NCI-H2227 (cell line): Measurements from ENCODE around the gene YRDC.

Experiments used
- DNase-seq: peaks from one replicate; lab custom pipeline; 2025; ENCODE audit not compliant: unreplicated experiment; lab: John Stamatoyannopoulos, UW

Gene YRDC, protein sequence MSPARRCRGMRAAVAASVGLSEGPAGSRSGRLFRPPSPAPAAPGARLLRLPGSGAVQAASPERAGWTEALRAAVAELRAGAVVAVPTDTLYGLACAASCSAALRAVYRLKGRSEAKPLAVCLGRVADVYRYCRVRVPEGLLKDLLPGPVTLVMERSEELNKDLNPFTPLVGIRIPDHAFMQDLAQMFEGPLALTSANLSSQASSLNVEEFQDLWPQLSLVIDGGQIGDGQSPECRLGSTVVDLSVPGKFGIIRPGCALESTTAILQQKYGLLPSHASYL

DNA sequence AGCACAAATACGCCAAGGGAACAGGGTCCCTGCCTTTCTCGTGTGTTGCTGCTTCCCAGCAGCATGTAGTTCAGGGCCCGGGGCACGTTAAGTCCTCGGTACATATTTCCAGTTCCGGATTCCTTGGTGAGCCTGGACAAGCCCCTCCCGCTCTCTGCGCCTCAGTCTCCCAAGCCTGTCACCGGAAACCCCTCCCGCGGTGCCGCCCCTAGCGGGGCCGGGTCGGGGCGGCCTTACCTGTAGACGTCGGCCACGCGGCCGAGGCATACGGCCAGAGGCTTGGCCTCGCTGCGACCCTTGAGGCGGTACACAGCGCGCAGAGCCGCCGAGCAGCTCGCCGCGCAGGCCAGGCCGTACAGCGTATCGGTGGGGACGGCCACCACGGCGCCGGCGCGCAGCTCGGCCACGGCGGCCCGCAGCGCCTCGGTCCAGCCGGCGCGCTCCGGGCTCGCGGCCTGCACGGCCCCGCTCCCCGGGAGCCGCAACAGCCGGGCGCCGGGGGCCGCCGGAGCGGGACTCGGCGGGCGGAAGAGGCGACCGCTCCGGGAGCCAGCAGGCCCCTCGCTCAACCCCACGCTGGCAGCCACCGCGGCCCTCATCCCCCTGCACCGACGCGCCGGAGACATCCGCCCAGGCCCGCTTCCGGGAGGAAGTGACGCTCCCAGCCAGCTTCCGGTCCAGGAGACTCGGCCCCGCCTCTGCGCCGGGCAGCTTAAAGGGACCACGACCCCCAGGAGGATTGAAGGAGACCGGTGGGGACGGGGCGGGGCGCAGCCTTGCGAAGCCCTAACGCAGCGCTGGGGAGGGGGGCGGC is at the start of gene YRDC, which contains the start of gene C1orf122:
YRDC (minus strand) TSS at position 654 of the 814 bp plus-strand sequence; CDS start at position 626, 28 bp downstream.
C1orf122 (plus strand) TSS at position 236 of the 814 bp plus-strand sequence. CDS start 615 bp downstream, outside the sequence.
- DNase-seq, result peak; percentile 97

DNA sequence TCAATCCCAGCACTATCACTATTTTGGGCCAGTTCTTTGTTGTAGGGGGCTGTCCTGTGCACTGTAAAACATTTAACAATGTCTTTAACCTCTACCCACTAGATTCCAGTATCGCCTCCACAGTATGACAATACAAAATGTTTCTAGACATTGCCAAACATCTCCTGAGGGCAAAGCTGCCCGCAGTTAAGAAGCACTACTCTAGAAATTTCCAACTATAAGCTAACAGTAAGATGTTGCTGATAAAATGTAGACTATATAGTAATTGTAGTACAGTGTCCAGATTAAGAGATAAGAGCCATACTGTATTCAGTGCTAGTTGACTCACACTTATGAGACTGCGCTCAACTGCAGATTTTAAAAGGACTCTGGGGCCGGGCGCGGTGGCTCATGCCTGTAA is 46.4 kb upstream of the YRDC start:
- no peak for DNase-seq

GRCh38 chr1:37853157-37853556 is 45.1 kb upstream of the YRDC start:
- DNase-seq, result no peak

- DNase-seq, result no peak
Observed at GRCh38 chr1:37851782-37852210, 43.8 kb upstream of the YRDC start.

DNA sequence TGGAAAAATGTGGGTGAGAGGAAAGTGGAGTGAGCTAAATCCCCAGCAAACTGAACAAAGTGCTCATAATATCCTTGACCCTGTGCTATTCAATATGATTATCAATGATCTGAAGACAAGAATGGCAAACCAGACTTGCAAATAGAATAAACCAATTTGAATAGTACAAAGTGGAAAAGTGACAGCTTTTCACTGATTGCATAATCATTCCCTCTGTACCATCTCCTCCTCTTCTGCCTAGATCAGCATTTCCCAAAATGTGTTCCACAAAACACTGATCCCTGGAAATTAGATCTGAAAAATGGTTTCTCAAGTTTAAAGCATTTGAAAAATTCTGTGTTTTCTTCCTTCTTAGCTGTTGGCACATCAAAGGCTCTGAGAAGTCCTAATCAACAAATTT is 43.3 kb upstream of the YRDC start:
- no peak for DNase-seq

- DNase-seq, result no peak
Observed at GRCh38 chr1:37850352-37850955, 42.4 kb upstream of the YRDC start.

GRCh38 chr1:37849480-37849879 is 41.5 kb upstream of the YRDC start:
- DNase-seq, result no peak

GRCh38 chr1:37846647-37847339 is 38.8 kb upstream of the YRDC start:
- no peak for DNase-seq

DNA sequence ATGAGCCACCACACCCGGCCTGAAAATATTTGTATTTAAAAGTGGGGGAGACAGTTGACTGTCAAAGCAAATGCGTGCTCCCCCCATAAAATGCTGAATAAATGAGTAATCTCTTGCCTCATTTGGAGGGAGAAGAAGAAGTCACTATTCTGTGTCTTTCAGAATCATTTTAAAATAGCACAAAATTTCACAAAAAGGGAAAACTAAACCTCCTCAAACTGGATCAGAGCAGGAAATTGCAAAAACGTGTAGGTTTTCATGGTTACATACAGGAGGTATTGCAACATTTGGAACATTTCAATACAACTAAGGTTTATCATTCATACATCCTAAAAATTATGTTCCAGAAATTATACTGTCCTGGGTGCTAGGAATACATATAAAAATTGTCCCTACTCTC is 37.8 kb upstream of the YRDC start:
- DNase-seq, result no peak

GRCh38 chr1:37845049-37845646 is 37.1 kb upstream of the YRDC start:
- no peak for DNase-seq

GRCh38 chr1:37844536-37844935 is 36.5 kb upstream of the YRDC start:
- DNase-seq, result no peak

GRCh38 chr1:37841652-37842051 is 33.6 kb upstream of the YRDC start:
- no peak for DNase-seq

- DNase-seq, result no peak
Observed at GRCh38 chr1:37840711-37841110, 32.7 kb upstream of the YRDC start.

DNA sequence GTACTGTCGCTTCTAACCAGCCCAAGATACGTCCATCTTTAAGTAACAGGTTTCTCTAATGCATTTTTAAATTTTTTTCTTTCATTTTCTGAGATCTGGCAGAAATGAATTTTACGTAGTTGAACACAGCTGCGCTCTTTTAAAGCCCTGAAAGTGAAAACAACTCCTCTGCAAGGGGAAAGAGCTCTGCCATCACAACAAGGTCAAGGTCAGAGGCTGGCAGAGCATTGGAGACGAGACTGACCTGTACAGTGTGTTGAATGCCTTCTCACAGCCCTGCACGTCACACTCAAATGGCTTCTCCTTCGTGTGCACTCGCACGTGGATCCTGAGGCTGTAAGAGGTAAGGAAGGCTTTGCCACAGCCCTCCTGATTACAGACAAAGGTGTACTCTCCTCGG is 31.7 kb upstream of the YRDC start:
- DNase-seq, result no peak

GRCh38 chr1:37836788-37837187 is 28.8 kb upstream of the YRDC start:
- no peak for DNase-seq

DNA sequence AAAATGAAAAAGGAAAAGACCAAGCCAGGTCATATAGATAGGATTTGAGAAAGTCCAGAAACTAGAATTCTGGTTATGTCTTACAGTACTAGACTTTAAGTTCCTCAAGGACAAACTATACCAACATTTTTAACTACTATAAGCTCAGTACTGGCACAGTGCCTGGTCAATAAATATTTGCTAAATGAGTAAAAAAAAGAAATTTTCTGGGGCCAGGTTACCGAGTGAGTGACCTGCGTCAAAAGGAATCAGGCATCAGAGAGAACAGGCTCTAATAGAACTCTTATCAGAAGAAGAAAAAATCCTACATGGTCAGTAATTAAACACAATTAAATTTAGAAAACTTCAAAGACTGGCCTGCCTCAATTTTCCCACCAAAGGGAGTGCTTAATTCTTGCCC is 23.8 kb upstream of the YRDC start:
- DNase-seq, result no peak

DNA sequence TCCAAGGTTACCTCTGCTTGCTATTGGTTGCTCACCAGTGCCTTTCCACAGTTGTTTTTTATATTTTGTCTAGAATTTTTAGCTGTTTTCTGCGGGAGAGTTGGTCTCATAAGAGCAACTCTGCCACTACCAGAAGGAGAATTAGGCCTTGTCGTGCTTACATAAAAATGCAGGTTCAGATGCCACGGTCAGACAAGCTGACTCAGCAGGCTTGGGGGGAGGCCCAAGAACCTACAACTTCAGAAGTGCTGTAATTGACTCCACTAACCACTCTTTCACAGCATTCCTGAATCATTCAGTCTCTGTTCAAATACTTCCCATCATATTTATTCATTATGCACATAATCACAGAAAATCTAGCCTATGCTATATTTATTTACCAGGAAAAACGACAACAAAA is 23.1 kb upstream of the YRDC start:
- DNase-seq, result no peak

DNA sequence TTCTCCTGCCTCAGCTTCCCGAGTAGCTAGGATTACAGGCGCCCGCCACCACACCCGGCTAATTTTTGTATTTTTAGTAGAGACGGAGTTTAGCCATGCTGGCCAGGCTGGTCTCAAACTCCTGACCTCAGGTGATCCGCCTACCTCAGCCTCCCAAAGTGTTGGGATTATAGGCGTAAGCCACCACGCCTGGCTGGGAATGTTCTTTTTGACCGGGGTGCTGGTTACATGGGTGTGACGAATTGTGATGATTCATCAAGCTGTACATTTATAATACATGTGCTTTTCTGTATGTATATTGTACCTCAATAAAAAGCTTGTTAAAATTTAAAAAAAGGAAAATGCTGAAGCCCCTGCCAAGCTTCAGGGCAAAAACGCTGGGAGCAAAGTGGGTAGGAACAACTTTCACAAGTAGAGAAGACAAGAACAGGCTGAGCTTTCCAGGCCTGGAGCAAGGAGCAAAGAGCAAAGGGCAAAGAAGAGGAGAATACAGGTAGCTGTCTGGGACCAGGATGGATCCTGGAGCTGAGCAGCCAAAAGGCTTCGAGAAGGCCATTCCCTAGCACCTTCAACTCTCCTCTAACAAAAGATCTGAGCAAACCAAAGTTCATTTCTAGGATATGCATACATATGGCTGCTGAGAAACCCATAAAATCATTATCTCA is 20.5 kb upstream of the YRDC start:
- DNase-seq, result no peak

DNA sequence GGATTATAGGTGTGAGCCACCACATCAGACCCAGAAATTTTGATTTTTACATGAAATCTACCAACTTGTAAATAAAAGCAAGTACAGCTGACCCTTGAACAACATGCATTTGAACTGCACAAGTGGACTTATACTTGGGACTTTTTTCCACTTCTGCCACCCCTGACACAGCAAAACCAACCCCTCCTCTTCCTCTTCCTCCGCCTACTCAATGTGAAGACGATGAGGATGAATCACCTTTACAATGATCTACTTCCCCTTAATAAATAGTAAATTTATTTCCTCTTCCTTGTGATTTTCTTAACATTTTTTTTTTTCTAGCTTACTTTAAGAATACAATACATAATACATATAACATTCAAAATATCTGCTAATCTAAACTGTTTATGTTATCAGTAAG is 17.5 kb upstream of the YRDC start:
- DNase-seq, result no peak

DNA sequence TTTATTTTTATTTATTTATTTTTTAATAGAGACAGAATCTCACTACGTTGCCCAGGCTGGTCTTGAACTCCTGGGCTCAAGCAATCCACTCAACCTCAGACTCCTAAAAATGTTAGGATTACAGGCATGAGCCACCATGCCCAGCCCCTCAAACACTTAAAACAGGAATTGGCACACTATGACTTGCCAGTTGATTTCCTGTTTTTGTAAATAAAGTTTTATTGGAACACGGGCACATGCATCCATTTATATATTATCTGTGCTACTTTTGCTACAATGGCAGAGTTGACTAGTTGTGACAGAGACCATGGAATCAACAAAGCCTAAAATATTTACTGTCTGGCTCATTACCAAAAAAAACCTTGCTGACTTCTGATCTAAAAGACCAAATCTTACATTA is 16.0 kb upstream of the YRDC start:
- no peak for DNase-seq
